C4-2B (cell line): ENCODE data around the gene TRIM10.

Experiments used
- ZFX ChIP-seq: fragments of 450-650 bp; IDR thresholded peaks from 2 replicates; pipeline ENCODE4 v1.6.1; 2017
- TF ChIP-seq, protein P1 (sequence below): fragments of 450-650 bp; conservative IDR thresholded peaks from 2 replicates; pipeline ENCODE4 v1.5.1; 2017; ENCODE audit warnings: mild to moderate bottlenecking

GRCh38 chr6:30163090-30163917 lies 2.3 kb upstream of the TRIM10 start, which contains the start of gene TRIM15:
- TF ChIP-seq, protein P1, sequence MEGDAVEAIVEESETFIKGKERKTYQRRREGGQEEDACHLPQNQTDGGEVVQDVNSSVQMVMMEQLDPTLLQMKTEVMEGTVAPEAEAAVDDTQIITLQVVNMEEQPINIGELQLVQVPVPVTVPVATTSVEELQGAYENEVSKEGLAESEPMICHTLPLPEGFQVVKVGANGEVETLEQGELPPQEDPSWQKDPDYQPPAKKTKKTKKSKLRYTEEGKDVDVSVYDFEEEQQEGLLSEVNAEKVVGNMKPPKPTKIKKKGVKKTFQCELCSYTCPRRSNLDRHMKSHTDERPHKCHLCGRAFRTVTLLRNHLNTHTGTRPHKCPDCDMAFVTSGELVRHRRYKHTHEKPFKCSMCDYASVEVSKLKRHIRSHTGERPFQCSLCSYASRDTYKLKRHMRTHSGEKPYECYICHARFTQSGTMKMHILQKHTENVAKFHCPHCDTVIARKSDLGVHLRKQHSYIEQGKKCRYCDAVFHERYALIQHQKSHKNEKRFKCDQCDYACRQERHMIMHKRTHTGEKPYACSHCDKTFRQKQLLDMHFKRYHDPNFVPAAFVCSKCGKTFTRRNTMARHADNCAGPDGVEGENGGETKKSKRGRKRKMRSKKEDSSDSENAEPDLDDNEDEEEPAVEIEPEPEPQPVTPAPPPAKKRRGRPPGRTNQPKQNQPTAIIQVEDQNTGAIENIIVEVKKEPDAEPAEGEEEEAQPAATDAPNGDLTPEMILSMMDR: no peak
- TF ChIP-seq ZFX: no peak
